ENCODE results near the gene CDK4.
"Not testable (repeated sequence)": the region's sequence is repeated elsewhere in the genome, so short reads cannot be mapped to it uniquely, and the experiment has no call there.

Gene CDK4

DNA sequence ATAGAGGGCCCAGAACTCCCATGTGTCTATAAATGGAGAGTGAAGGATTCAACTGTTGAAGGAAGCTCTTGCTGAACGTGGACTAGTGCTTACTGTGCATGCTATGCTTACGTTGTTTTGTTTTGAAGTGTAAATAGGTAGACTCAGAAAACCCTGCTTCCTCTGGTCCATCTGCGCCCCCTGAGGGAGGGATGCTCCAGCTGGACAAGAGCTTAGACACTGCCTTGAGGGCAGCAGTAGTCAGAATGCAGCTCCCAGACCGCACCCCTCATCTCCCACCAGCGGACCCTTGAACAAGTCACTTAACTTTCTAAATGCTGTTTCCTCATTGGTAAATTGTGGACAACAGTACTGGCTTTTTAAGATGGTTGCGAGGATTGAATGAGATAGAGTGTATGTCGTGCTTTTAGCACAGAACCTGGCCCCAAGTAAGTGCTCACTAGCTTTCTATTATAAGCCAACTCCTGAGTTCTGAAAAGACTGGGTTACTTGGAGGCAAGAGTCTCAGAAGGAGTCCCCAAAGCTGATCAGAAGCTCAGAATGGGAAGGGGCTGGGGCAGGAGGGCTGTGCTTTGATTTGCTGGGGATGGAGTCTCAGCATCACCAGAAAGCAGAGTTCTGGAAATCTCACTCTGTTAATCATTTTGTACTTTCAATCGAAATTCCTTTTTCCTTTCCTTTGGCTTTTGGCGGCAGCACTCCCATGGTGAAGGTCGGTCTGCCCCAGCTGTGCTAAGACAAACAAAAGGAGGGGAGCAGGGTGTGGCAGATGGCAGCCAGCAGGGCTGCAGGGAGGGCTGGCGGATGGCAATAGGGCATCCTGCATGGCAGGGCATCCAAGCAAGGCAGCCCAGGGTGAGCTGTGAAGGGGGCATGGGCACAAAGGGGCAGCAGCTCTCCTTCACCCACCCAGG lies 29.1 kb downstream of the CDK4 start:
- no peak for DNase-seq

GRCh38 chr12:57721846-57722608 lies 30.1 kb downstream of the CDK4 start:
- DNase-seq: not testable (repeated sequence)

- DNase-seq: no peak
Observed at GRCh38 chr12:57720606-57721595, 31.2 kb downstream of the CDK4 start.

- no peak for DNase-seq
Observed at GRCh38 chr12:57719777-57720605, 32.1 kb downstream of the CDK4 start.

GRCh38 chr12:57718641-57719528 lies 33.2 kb downstream of the CDK4 start:
- DNase-seq: no peak

GRCh38 chr12:57717846-57718640 lies 34.1 kb downstream of the CDK4 start:
- no peak for DNase-seq

GRCh38 chr12:57717131-57717530 lies 35.0 kb downstream of the CDK4 start:
- no peak for DNase-seq

DNA sequence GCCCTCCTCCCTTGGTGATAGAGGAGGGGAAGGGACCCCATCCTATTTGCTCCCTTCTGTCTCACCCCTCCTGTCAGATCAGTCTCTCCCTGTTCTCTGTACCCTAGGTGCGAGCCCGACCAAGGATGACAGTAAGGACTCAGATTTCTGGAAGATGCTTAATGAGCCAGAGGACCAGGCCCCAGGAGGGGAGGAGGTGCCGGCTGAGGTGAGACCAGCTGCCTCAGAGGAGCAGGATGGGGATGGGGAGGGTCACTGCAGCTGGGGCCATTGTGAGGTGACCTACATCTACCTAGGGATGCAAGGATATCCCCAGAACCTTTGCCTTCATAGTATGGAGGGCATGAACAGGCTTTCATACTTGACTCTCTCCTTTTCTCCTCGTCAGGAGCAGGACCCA lies 35.8 kb downstream of the CDK4 start:
- no peak for DNase-seq

- no peak for DNase-seq
Observed at GRCh38 chr12:57715786-57716185, 36.3 kb downstream of the CDK4 start.

DNA sequence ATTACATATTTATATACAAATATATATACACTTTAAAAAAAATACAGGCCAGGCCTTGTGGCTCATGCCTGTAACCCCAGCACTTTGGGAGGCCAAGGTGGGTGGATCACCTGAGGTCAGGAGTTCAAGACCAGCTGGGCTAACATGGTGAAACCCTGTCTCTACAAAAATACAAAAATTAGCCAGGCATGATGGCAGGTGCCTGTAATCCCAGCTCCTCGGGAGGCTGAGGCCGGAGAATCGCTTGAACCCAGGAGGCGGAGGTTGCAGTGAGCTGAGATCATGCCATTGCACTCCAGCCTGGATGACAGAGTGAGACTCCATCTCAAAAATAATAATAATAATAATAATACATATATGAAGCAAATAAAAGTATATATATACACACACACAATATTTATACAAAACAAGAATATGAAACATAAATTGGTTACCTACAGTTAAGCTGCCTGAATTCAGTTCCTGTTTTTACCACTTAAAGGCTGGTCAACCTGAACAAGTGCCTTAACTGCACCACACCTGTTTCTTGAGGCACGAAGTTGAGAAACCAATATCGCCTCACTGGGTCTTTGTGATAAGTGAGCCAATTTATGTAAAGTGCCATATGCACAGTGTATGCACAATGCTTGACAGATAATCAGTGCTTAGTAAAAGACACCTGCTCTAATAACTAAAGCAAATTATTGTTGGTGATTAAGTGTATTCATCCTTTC lies 36.9 kb downstream of the CDK4 start:
- DNase-seq: not testable (repeated sequence)

DNA sequence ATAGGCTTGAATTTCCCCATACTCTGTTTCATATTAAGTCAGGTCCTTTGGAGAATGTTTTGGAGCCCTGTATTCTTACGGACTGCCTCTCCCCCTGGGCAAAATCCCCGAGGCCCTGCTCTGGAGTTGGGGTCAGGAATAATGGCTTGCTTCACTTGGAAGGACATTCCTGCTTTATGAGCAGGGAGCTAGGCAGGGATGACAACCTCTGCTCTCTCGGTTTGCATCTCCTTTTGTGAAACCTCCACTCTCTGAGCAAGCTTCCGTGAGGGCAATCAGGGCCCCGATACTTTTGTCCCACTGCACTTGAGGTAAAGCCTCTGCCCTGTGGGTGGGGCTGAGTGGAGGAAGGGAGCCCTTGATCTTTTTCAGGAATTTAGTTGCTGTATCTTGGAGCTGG lies 38.9 kb downstream of the CDK4 start:
- no peak for DNase-seq

GRCh38 chr12:57712701-57713100 lies 39.4 kb downstream of the CDK4 start:
- DNase-seq: no peak

DNA sequence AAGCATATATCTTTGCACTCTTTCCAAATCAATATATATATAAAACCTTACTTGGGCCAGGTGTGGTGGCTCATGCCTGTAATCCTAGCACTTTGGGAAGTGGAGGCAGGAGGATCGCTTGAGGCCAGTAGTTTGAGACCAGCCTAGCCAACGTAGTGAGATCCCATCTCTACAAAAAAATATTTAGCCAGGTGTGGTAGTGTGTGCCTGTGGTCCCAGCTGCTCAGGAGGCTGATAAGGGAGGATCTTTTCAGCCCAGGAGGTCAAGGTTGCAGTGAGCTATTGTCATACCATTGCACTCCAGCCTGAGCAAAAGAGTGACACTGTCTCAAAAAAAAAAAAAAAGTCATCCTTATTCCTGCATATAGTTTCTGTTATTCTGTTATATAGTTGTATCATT lies 43.8 kb downstream of the CDK4 start:
- DNase-seq: no peak

- no peak for DNase-seq
Observed at GRCh38 chr12:57707250-57707649, 44.9 kb downstream of the CDK4 start.

- no peak for DNase-seq
Observed at GRCh38 chr12:57700317-57700716, 51.8 kb downstream of the CDK4 start.

GRCh38 chr12:57698414-57698813 lies 53.7 kb downstream of the CDK4 start:
- no peak for DNase-seq
